NCI-H128 (cell line): ENCODE measurements around the gene POP4.
"Not testable (repeated sequence)": the region's sequence is repeated elsewhere in the genome, so short reads cannot be mapped to it uniquely, and the experiment has no call there.

ENCODE experiments used
- DNase-seq: peaks from one replicate; lab custom pipeline; 2025; ENCODE audit not compliant: unreplicated experiment; lab: John Stamatoyannopoulos, UW

Gene POP4

GRCh38 chr19:29605653-29606419, at the start of gene POP4:
Gene POP4, plus strand, starts transcription at chr19:29606283. Its CDS starts 36 bp downstream, at chr19:29606319.
- DNase-seq, result peak; percentile 89

GRCh38 chr19:29559110-29559509, 47.0 kb upstream of the POP4 start:
- DNase-seq, result not testable (repeated sequence)

GRCh38 chr19:29559743-29560142, 46.3 kb upstream of the POP4 start:
- no peak for DNase-seq

GRCh38 chr19:29560313-29561075, 45.6 kb upstream of the POP4 start:
- peak; percentile 10 for DNase-seq

GRCh38 chr19:29561601-29562000, 44.5 kb upstream of the POP4 start:
- no peak for DNase-seq

DNA sequence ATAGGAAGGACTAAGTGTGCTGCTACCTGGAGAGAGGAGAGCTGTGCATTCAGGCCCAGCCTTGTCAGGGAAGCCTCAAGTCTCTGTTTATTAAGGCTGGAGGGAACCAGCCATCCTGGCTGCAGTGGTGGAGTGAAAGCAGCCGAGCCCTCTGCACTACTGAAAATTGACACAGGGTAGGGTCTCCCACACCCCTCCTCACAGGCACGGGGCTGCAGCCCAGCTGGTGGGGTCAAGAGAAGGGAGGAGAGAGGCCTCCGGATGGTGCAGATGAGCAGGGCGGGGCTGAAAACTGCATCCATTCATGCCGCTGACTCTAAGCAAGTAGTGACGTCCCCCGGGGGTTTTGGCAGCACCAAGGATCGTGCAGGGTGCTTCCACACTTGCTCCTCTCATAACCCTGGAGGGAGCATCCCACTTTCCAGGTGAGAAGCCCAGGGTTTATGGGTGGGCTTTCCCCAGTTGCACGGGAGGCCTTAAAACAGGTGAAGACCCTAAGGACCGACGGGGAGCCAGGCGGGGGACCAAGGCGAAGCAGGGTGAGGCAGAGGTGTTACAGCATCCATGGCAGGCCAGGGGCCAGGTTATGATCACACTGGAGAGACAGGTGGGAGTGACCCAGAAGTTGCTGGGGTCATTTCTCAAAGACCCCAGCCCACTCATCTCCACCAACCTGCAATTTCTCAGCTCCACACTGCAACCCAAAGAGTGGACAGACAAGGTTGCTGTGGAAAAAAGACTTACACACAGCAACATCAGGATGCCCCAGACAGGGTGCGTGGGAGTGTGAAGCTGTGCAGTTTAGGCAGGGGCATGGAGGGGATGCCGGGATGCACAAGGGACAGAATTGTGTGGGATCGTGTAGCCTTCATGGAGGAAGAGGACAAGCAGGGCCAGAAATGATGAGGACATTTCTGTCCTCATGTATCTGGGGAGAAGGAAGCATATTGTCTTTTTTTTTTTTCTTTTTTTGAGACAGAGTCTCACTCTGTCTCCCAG, 43.5 kb upstream of the POP4 start:
- no peak for DNase-seq

GRCh38 chr19:29563486-29564101, 42.5 kb upstream of the POP4 start:
- no peak for DNase-seq

DNA sequence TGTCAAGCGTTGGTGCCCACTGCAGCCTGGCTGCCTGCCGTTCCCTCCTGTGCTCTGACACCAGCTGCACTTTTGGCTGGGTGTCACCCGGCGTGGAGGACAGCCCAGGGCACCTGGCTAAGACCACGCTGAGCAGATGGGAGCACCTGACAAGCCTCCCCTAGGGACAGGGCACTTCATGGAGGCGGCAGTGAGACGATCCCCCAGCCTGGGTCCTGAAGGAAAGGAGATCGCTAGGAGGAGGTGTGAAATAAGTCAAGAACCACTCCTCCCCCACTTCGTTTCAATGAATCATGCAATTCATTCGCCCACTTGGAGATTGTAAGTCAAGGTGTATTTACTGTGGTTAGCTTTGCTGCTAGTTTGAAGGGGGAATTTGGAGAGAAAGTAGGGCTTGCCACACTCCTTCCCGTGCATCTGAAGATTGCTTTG, 41.5 kb upstream of the POP4 start:
- DNase-seq, result no peak

DNA sequence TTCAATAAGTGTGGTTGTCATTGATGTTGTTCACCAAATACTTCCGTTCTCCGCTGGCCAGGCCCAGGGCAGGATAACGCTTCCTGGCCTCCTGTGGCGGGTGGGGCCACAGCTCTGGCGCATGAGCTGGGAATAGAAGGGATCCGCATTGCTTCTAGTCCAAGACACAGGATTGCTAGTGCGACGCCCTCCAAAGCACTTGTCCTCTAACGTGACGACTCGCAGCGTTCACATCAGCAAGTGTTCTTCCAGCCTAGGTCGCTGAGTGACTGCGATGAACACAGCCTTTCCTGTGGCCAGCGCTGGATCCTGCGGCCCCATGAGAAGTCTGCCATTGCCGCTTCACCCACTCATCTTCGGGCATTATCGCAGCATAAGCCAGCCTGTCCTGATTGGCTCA, 40.9 kb upstream of the POP4 start:
- DNase-seq, result no peak

- no peak for DNase-seq
Measured at GRCh38 chr19:29566496-29567054, 39.5 kb upstream of the POP4 start.

- DNase-seq, result no peak
Measured at GRCh38 chr19:29567366-29567915, 38.6 kb upstream of the POP4 start.

DNA sequence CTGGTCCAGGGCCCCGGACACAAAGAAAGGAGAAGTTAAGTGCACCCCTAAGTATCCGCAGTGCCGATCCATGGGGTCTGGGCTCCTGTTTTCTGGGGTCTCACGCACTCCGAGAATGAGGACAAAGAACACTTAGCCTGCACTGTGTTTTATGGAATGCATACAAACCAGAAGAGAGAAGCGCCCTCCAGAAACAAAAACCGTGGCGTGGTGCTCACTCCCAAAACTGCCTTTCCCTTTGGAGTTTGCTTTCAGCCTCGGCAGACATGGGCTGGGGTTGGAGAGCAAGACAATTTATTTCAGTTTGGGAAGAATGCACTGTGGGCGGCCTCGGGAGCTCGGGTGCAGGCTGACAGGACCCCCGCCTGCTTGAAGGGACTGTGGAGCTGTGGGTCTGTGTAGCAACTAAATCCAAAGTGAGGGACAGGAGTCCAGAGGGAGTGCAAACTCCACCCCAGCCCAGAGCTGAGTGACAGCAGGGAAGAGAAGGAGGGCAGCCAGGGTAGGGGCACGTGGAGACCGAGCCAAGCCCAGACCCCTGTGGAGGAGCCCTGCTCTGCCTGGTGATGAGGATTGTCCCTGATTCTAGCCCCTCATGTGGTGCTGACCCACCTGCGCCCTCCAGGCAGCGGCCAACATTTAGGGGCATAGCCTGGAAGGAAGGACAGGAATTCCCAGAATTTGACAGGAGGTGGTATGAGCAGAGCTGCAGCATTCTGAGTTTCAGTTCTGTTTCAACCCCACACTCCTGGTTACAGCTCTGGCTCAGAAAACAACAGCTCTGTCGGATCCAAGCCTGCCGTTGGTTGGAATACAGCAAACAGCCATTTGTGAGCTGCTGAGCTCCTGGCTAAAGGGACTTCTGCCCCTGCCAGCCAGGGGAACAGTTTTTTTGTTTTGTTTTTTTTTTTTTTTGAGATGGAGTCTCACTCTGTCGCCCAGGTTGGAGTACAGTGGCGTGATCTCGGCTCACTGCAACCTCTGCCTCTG, 37.8 kb upstream of the POP4 start:
- no peak for DNase-seq

DNA sequence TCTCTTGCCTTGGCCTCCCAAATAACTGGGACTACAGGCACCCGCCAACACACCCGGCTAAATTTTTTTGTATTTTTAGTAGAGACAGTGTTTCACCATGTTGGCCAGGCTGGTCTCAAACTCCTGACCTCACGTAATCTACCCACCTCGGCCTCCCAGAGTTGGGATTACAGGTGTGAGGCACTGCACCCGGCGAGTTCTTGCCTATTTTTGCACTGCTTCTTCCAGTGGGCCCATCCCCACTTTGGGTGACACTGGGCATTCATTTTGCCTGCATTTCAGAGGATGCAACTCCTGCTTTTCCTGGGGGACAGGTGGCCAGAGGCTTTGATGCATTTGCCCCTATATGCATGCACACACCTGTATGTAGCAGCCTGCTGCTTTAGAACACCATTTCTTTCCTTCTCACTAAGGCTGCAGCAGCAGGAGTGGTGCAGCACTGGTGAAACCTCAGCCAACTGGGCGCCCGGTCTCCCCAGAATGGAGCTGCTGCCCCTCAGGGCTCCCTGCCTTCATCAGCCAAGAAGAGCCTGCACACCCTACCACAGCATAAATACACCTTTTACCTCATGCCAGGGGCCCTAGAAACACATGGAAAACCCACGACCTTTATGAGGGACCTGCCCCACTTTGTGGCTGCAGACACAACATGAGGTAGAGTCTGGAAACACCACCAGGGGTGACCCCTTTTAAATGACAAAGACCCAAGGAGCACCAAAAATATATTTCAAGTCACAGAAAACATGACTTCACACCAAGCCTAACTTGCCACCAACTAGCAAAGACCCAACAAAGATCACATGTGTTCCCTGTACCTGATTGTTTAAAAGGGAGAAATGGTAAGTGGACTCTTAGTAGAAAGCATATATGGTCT, 36.8 kb upstream of the POP4 start:
- DNase-seq, result no peak

DNA sequence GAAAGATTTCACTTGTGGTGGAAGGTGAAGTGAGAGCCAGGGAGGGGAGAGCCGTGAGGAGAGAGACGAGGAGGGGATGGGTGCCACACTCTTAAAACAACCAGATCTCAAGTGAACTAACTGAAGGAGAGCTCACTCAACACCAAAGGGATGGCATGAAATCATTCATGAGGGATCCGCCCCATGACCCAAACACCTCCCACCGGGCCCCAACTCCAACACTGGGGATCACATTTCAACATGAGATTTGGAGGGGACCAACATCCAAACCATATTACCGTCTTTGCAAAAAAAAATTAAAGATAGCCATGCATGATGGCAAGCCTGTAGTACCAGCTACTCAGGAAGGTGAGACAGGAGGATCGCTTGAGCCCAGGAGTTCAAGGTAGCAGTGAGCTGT, 34.9 kb upstream of the POP4 start:
- no peak for DNase-seq

DNA sequence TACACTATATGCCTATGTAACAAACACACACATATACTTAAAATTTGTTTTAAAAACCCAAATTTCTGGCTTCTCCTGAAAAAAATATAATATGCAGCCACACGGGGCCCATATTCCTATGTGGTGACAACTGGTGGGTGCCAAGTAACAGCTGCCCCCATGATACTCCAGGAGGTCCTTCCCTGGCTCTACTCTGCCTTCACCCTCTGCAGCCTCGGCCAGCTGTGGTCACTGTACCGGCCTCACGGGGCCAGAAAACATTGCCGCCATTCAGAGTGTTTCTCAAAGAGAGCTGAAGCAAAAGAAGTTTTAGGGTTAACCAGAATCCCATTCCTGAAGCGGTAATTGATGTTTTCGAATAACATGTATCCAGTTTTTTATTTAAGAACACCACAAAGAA, 32.6 kb upstream of the POP4 start:
- DNase-seq, result no peak

DNA sequence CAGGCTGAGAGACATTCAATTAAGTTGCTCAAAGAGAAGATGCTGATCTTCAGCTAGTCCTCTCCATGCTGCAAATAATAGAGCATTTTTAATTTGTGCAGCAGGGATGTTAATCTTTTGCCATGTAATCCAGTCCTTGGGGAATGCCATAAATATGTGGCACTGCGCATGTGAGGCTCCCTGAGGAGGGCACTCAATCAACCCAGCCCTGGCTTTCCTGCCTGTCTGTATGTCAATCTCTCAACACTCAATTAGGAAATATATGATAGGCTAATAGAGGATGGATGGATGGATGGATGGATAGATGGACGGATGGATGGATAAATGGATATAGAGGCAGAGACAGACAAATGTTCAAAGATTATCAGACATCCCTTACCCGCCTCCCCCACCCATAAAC, 31.6 kb upstream of the POP4 start:
- no peak for DNase-seq

DNA sequence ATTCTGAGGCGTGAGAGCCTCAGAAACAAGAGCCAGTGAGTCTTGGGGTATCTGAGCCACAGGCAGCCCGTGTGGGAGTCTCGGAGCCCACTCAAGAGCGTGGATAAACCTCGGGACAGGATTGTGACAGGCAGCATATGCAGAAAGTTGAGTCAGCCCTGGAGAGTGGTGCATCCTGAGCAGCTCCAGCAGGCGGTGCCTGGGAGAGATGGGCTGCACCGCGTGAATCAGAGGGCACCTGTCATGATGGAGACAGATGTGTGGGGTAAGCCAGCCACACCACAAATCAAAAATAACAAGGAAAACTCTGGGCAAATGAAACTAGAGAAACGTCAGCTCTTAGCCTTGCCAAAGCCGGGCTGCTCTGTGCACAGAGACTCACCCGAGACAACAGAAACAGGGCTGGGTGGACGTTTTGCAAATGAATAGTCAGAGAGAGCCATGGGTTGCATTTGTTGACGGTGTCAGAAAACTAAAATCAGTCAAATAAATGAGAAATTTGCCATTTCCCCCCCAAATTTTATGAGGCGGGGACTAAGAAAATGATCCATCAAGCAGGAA, 30.0 kb upstream of the POP4 start:
- DNase-seq, result no peak
